ENCODE results near the gene RHOB. TPM values are rescaled to one million over a fixed set of nuclear protein-coding genes. Genes with fewer than 3 reads are reported as not detected.

The RHOB gene
- total and polyA plus RNA-seq, 2 of the 13 experiments (the other 11 are each of a cell fraction or from before 2014, with no cell fraction given), result 192 to 268 TPM

- TF ChIP-seq NONO (IDR thresholded peaks at IDR 0.05) (no peak), NONO (CRISPR knock-in tag; conservative IDR thresholded peaks at IDR 0.05) (no peak), SMAD9 (CRISPR knock-in tag; IDR thresholded peaks at IDR 0.05) (no peak; the same call in 1 of the 2 replicates), RBAK (CRISPR knock-in tag; IDR thresholded peaks at IDR 0.05) (no peak), CREBL2 (CRISPR knock-in tag; IDR thresholded peaks at IDR 0.05; ENCODE audit: borderline replicate concordance) (no peak), ZMYM3 (CRISPR knock-in tag; IDR thresholded peaks at IDR 0.05) (peak; percentile 55), SRSF4 (IDR thresholded peaks at IDR 0.05; ENCODE audit: low read depth, low read length, poor library complexity, severe bottlenecking) (no peak), ZNF776 (CRISPR knock-in tag; IDR thresholded peaks at IDR 0.05) (no peak), TIGD3 (CRISPR knock-in tag; IDR thresholded peaks at IDR 0.05; ENCODE audit: borderline replicate concordance) (no peak), ATF4 (CRISPR knock-in tag; IDR thresholded peaks at IDR 0.05) (peak in 1 of 2 experiments; percentile 20; a peak in 2 of 4 replicates), CC2D1A (CRISPR knock-in tag; IDR thresholded peaks at IDR 0.05) (no peak), ZMYM2 (CRISPR knock-in tag; IDR thresholded peaks at IDR 0.05) (0 out of 2 replicates have a peak, but pooled peaks have one; percentile 11), AHDC1 (CRISPR knock-in tag; IDR thresholded peaks at IDR 0.05; ENCODE audit: borderline replicate concordance) (peak; percentile 5; the same call in 1 of the 2 replicates), ZNF839 (CRISPR knock-in tag; IDR thresholded peaks at IDR 0.05; ENCODE audit: borderline replicate concordance) (no peak), ZNF775 (CRISPR knock-in tag; IDR thresholded peaks at IDR 0.05; ENCODE audit: borderline replicate concordance) (no peak), POLR2A (IDR thresholded peaks at IDR 0.05; ENCODE audit: insufficient read depth in 1 of 2, low read depth in 2 of 2, low read length in 2 of 2) (no peak), ZZZ3 (CRISPR knock-in tag; IDR thresholded peaks at IDR 0.05; ENCODE audit: borderline replicate concordance) (no peak), TBX2 (CRISPR knock-in tag; IDR thresholded peaks at IDR 0.05; ENCODE audit: borderline replicate concordance) (no peak), TOPORS (CRISPR knock-in tag; IDR thresholded peaks at IDR 0.05) (no peak), ZBTB44 (CRISPR knock-in tag; IDR thresholded peaks at IDR 0.05) (no peak)
Observed at GRCh38 chr2:20446255-20446916, 488 bp upstream of the RHOB start (continued).
